Body of pancreas (tissue), 4 donors: Measurements from ENCODE around the gene KRTAP4-9. TPM values are rescaled to one million over a fixed set of nuclear protein-coding genes. Genes with fewer than 3 reads are reported as not detected.

Source experiments
- ATAC-seq: fragments of 150-250 bp; one replicate; pipeline ENCODE4 v1.9.1; 2016
- DNase-seq, 4 donors: peaks; one replicate each; pipeline ENCODE4 v3.0.0-alpha.2; 2019
- H3K27ac ChIP-seq, 4 donors: fragments of 200-600 bp; sonication (generic); 1 replicate in 3 of 4; 2 replicates in 1 of 4; pipeline versions ENCODE4 v1.5.1 to v1.6.1; 2016 to 2019; ENCODE audit warnings: mild to moderate bottlenecking in 1 of 4, mixed read lengths in 1 of 4, moderate library complexity in 1 of 4
- H3K27me3 ChIP-seq, 2 donors: fragments of 200-600 bp; sonication (generic); one replicate each; pipeline ENCODE4 v1.6.0; 2016; ENCODE audit warnings: mild to moderate bottlenecking in 1 of 2
- H3K36me3 ChIP-seq, 2 donors: fragments of 200-600 bp; sonication (generic); replicated peaks in 1 of 2; 2 replicates each; pipeline ENCODE4 v1.5.1; 2016; ENCODE audit warnings: low read depth in 2 of 2; ENCODE audit not compliant: insufficient read depth in 1 of 2
- H3K4me1 ChIP-seq: fragments of 200-600 bp; sonication (generic); one replicate; pipeline ENCODE4 v1.6.0; 2016
- H3K4me3 ChIP-seq, 2 donors: fragments of 200-600 bp; sonication (generic); 1 replicate in 1 of 2; 2 replicates in 1 of 2; pipeline ENCODE4 v1.5.1; 2016 to 2019
- H3K9me3 ChIP-seq, 3 donors: fragments of 200-600 bp; sonication (generic); 1 replicate in 2 of 3; 2 replicates in 1 of 3; pipeline ENCODE4 v1.5.1; 2016
- CTCF ChIP-seq, 7 experiments: fragments of 450-650 bp in 4 of 7; fragments of 200-600 bp in 3 of 7; sonication (generic) in 3 of 7; IDR thresholded peaks; one replicate each; pipeline ENCODE4 v1.5.1; 2016 to 2019; ENCODE audit warnings: antibody characterized with exemption in 7 of 7
- POLR2A ChIP-seq, 3 donors: fragments of 450-650 bp; IDR thresholded peaks; one replicate each; pipeline ENCODE4 v1.6.1; 2016; ENCODE audit warnings: antibody characterized with exemption in 3 of 3, mild to moderate bottlenecking in 2 of 3
- WGBS, 2 donors: methylation state at CpG; one replicate each; pipeline ENCODE4 v1.1.5; 2017; 5-methylcytosine and 5-hydroxymethylcytosine counted together
- intact Hi-C: fragments of 100-400 bp; cut with DNase I; formaldehyde crosslinking; loops from one replicate; pipeline ENCODE4 v1.15.1; 2023
- total RNA-seq, 2 donors: library from RNA; depleted of rRNA; stranded (reverse); fragments of >200 nt; gene quantifications; one replicate each; pipeline ENCODE4 v1.1.0, GENCODE V29; 2016

KRTAP4-9 gene
- total RNA-seq, 2 donors from 2014 or later: not detected

- Histone ChIP-seq H3K27ac (no peak overlapping the region), H3K36me3 (no peaks in the 10 kb centered on the region), H3K4me1 (no peaks in the 10 kb centered on the region), H3K4me3 (no peak overlapping the region), H3K9me3 (no peaks in the 10 kb centered on the region), H3K27me3 (no peaks in the 10 kb centered on the region)
- DNase-seq: no peak
- TF ChIP-seq POLR2A (IDR thresholded peaks at IDR 0.05) (no peak), CTCF (IDR thresholded peaks at IDR 0.05) (no peak)
- no peak for ATAC-seq
- intact Hi-C loops: no loop called here
These were observed 37.9 kb upstream of the KRTAP4-9 start for GRCh38 chr17:41067281-41067680.

- Histone ChIP-seq H3K27me3 (no peaks in the 10 kb centered on the region), H3K4me3 (no peak overlapping the region), H3K9me3 (no peaks in the 10 kb centered on the region), H3K36me3 (no peaks in the 10 kb centered on the region), H3K27ac (no peak overlapping the region), H3K4me1 (no peaks in the 10 kb centered on the region)
- DNase-seq (no peak), ATAC-seq (no peak)
- intact Hi-C loops: no loop called here
- WGBS, 2 donors: 68 to 70% methylated on average over 3 of the region's 3 CpGs
- TF ChIP-seq POLR2A (IDR thresholded peaks at IDR 0.05) (no peak), CTCF (IDR thresholded peaks at IDR 0.05) (no peak)
These were observed 36.2 kb upstream of the KRTAP4-9 start for GRCh38 chr17:41069031-41069430.

- DNase-seq (no peak), ATAC-seq (peak; percentile 24)
- intact Hi-C loops: no loop called here
- 81 to 87% methylated on average over 5 of the region's 5 CpGs for WGBS, 2 donors
- H3K9me3 ChIP-seq: no peaks in the 10 kb centered on the region
- no peaks in the 10 kb centered on the region for H3K4me1 ChIP-seq
- no peak overlapping the region for H3K4me3 ChIP-seq
- no peaks in the 10 kb centered on the region for H3K36me3 ChIP-seq
- H3K27me3 ChIP-seq: no peaks in the 10 kb centered on the region
- H3K27ac ChIP-seq: no peak overlapping the region
- TF ChIP-seq POLR2A (IDR thresholded peaks at IDR 0.05): no peak
- no peak for TF ChIP-seq CTCF (IDR thresholded peaks at IDR 0.05)
These were observed 33.4 kb upstream of the KRTAP4-9 start for GRCh38 chr17:41071606-41072360.

- Histone ChIP-seq H3K4me3 (no peak overlapping the region), H3K9me3 (no peaks in the 10 kb centered on the region), H3K27me3 (no peaks in the 10 kb centered on the region), H3K4me1 (no peaks in the 10 kb centered on the region), H3K27ac (no peak overlapping the region), H3K36me3 (no peaks in the 10 kb centered on the region)
- intact Hi-C loops: no loop called here
- TF ChIP-seq POLR2A (IDR thresholded peaks at IDR 0.05) (no peak), CTCF (IDR thresholded peaks at IDR 0.05) (no peak)
- ATAC-seq (no peak), DNase-seq (no peak)
- 91 to 92% methylated on average over 2 of the region's 2 CpGs for WGBS, 2 donors
These were observed 31.5 kb upstream of the KRTAP4-9 start for GRCh38 chr17:41073676-41074075.

GRCh38 chr17:41076788-41077187, 28.4 kb upstream of the KRTAP4-9 start:
- Histone ChIP-seq H3K4me3 (no peak overlapping the region), H3K27me3 (no peaks in the 10 kb centered on the region), H3K27ac (no peak overlapping the region), H3K4me1 (no peaks in the 10 kb centered on the region), H3K9me3 (no peaks in the 10 kb centered on the region), H3K36me3 (no peaks in the 10 kb centered on the region)
- intact Hi-C loops: no loop called here
- ATAC-seq (no peak), DNase-seq (no peak)
- no peak for TF ChIP-seq POLR2A (IDR thresholded peaks at IDR 0.05)
